K562 (cell line): Measurements from ENCODE around the gene MACROD2. TPM values are rescaled to one million over a fixed set of nuclear protein-coding genes. Genes with fewer than 3 reads are reported as not detected.

Source experiments
- ARHGAP35 ChIP-seq: fragments of 450-650 bp; IDR thresholded peaks from 2 replicates; pipeline ENCODE4 v1.6.1; 2018; ENCODE audit not compliant: partially characterized antibody
- BMI1 ChIP-seq: fragments of 150-350 bp; IDR thresholded peaks from 2 replicates; pipeline ENCODE4 v1.6.1; 2014; ENCODE audit warnings: low read length
- CHD7 ChIP-seq: fragments of 200-600 bp; sonication (generic); IDR thresholded peaks from one replicate; pipeline ENCODE4 v1.6.1; 2012; ENCODE audit warnings: mild to moderate bottlenecking, low read depth, low read length, inconsistent platforms
- FIP1L1 ChIP-seq: fragments of 200-400 bp; formaldehyde crosslinking; IDR thresholded peaks from 2 replicates; pipeline ENCODE4 v1.6.1; 2018; ENCODE audit warnings: mild to moderate bottlenecking, low read depth, low read length; ENCODE audit not compliant: poor library complexity, severe bottlenecking
- GABPB2 ChIP-seq: fragments of 250-450 bp; sonication (Bioruptor Pico); conservative IDR thresholded peaks from 2 replicates; pipeline ENCODE4 v1.5.1; 2021; ENCODE audit warnings: mild to moderate bottlenecking
- HDGF ChIP-seq: fragments of 450-650 bp; IDR thresholded peaks from 2 replicates; pipeline ENCODE4 v1.6.1; 2016
- HINFP ChIP-seq: fragments of 450-650 bp; conservative IDR thresholded peaks from 2 replicates; pipeline ENCODE4 v1.6.1; 2016; ENCODE audit warnings: missing genetic modification characterization, low read depth, mild to moderate bottlenecking, control low read depth, missing compliant biosample characterization
- NFYB ChIP-seq: IDR thresholded peaks from 2 replicates; pipeline ENCODE4 v1.6.1; 2011; ENCODE audit warnings: mild to moderate bottlenecking, moderate library complexity; ENCODE audit not compliant: insufficient read length; ENCODE audit errors: extremely low read depth
- SNIP1 ChIP-seq: fragments of 450-650 bp; IDR thresholded peaks from 2 replicates; pipeline ENCODE4 v1.7.1; 2017; ENCODE audit warnings: low read depth, mild to moderate bottlenecking
- TRIM28 ChIP-seq: fragments of 450-650 bp; IDR thresholded peaks from 2 replicates; pipeline ENCODE4 v1.6.1; 2017
- ZBTB49 ChIP-seq: sonication (generic); formaldehyde crosslinking; IDR thresholded peaks from 2 replicates; pipeline ENCODE4 v1.8.0; 2022; ENCODE audit warnings: missing genetic modification reagents, mild to moderate bottlenecking, borderline replicate concordance
- ZC3H4 ChIP-seq: sonication (generic); formaldehyde crosslinking; IDR thresholded peaks from 2 replicates; pipeline ENCODE4 v1.9.0; 2021; ENCODE audit warnings: missing genetic modification reagents, borderline replicate concordance
- polyA plus RNA-seq, 8 experiments: library from polyadenylated mRNA; depleted of rRNA in 4 of 8; stranded (reverse) in 5 of 8; unstranded in 3 of 8; fragments of >200 nt; fragmentation: Nextera tagmentation in 2 of 8; fragmentation: Illumina TruSeq in 1 of 8; extraction: Ambion mirVana in 2 of 8; extraction: Trizol in 1 of 8; gene quantifications; 2 replicates each; pipeline versions ENCODE4 v1.2.1 to v1.2.3, GENCODE V29; 2011 to 2014; ENCODE audit warnings: inconsistent platforms in 1 of 8, missing spikeins in 1 of 8
- total RNA-seq, 7 experiments: library from RNA; depleted of rRNA in 6 of 7; stranded (reverse); fragments of >200 nt in 6 of 7; fragmentation: Illumina TruSeq in 2 of 7; extraction: Trizol in 2 of 7; gene quantifications; 2 replicates each; pipeline versions ENCODE4 v1.2.1 to v1.2.3, GENCODE V29; 2011 to 2021; ENCODE audit warnings: low replicate concordance in 1 of 7

MACROD2 gene
- total and polyA plus RNA-seq, 9 of the 15 experiments (the other 6 are each of a cell fraction or from before 2014, with no cell fraction given) = not detected

DNA sequence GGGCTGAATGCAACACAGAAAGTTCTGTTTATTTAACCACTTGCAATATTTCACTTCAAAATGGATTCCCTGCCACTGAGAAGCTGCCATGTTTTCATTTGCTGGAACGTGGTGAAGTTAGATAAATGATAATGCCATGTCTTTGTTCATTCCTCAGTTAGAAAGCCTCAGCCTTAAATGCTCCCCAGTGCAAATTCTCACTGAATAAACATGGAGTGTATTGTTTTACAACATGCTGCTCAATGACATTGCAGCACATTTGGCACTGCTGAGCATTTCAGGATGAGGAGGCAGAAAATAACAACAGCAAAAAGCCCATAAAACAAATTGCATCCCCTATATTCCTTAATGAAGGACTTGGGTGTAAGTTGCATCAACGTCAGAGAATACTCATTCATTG lies 1255.9 kb downstream of the MACROD2 start (continued):
- no peak for TF ChIP-seq CHD7
- no peak for TF ChIP-seq HDGF
- no peak for TF ChIP-seq SNIP1
- no peak for TF ChIP-seq NFYB
- TF ChIP-seq ZBTB49 (CRISPR knock-in tag) = no peak
- no peak for TF ChIP-seq TRIM28
- no peak for TF ChIP-seq BMI1
- no peak for TF ChIP-seq ARHGAP35
- TF ChIP-seq ZC3H4 = no peak
- no peak for TF ChIP-seq HINFP (tag)
- no peak for TF ChIP-seq FIP1L1
- TF ChIP-seq GABPB2 (CRISPR knock-in tag) = no peak
